Measurements from ENCODE around the gene CYP4F8. TPM values are rescaled to one million over a fixed set of nuclear protein-coding genes. Genes with fewer than 3 reads are reported as not detected.

Gene CYP4F8
- total and polyA plus RNA-seq, 2 donors (not counting 1 experiment from before 2014, with no cell fraction given) = not detected

- H3K79me2 ChIP-seq (ENCODE audit: control insufficient read depth, insufficient read depth, low read length) = no peaks in the 10 kb centered on the region
- no peaks in the 10 kb centered on the region for H3K36me3 ChIP-seq (replicated peaks in 1 of 2; ENCODE audit: control extremely low read depth in 1 of 2, control insufficient read depth in 1 of 2, extremely low read depth in 1 of 2, insufficient read depth in 2 of 2, low read length in 1 of 2)
- Mint-ChIP-seq H3K27me3 (peaks cover 34% of the 10 kb centered on the region), H3K4me3 (no peak overlapping the region), H3K27ac (no peak overlapping the region), H3K4me1 (peaks cover 7% of the 10 kb centered on the region), H3K9me3 (ENCODE audit: insufficient read depth) (peaks cover 2% of the 10 kb centered on the region)
- H3K4me3 ChIP-seq (ENCODE audit: control extremely low read depth in 1 of 5, extremely low read depth in 1 of 5, insufficient read depth in 1 of 5, low read depth in 2 of 5, low read length in 4 of 5) = no peak overlapping the region
- H4K20me1 ChIP-seq (ENCODE audit: control insufficient read depth, insufficient read depth, low read length, poor library complexity, severe bottlenecking) = no peaks in the 10 kb centered on the region
- peaks cover 0 to 13% (median 0%) of the 10 kb centered on the region in 3 donors for H3K9me3 ChIP-seq (ENCODE audit: control extremely low read depth in 1 of 3, control insufficient read depth in 2 of 3, insufficient read depth in 1 of 3, low read length in 2 of 3)
- TF ChIP-seq EZH2 (IDR thresholded peaks at IDR 0.05; ENCODE audit: borderline replicate concordance, insufficient read depth, low read depth, low read length, poor library complexity, severe bottlenecking) = no peak
- TF ChIP-seq, protein P1, sequence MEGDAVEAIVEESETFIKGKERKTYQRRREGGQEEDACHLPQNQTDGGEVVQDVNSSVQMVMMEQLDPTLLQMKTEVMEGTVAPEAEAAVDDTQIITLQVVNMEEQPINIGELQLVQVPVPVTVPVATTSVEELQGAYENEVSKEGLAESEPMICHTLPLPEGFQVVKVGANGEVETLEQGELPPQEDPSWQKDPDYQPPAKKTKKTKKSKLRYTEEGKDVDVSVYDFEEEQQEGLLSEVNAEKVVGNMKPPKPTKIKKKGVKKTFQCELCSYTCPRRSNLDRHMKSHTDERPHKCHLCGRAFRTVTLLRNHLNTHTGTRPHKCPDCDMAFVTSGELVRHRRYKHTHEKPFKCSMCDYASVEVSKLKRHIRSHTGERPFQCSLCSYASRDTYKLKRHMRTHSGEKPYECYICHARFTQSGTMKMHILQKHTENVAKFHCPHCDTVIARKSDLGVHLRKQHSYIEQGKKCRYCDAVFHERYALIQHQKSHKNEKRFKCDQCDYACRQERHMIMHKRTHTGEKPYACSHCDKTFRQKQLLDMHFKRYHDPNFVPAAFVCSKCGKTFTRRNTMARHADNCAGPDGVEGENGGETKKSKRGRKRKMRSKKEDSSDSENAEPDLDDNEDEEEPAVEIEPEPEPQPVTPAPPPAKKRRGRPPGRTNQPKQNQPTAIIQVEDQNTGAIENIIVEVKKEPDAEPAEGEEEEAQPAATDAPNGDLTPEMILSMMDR (IDR thresholded peaks at IDR 0.05) = no peak
- peaks cover 0 to 16% (median 5%) of the 10 kb centered on the region in 4 experiments for H3K27me3 ChIP-seq (replicated peaks in 1 of 4; ENCODE audit: control extremely low read depth in 1 of 4, control insufficient read depth in 3 of 4, insufficient read depth in 4 of 4, low read length in 3 of 4)
- no peak overlapping the region for H3K27ac ChIP-seq (ENCODE audit: low read length in 2 of 2)
- intact Hi-C loops (cut with micrococcal nuclease) = no loop called here
- no peak overlapping the region for H2AFZ ChIP-seq (ENCODE audit: insufficient read depth, low read depth, low read length, poor library complexity, severe bottlenecking)
- ChIA-PET CTCF (interaction anchor here (0.7 kb wide), 1 partner anchor 387 kb away, joined by 3 read pairs; no protein-coding TSS in a partner anchor), POLR2A (no interaction called here)
- WGBS (ENCODE audit: insufficient coverage) = no CpG with 5 or more reads among the region's 1 CpG
- no peak for ATAC-seq (ENCODE audit: low read depth)
- no peak for DNase-seq
- no peak overlapping the region for H3K9ac ChIP-seq (ENCODE audit: low read length)
- H3K4me1 ChIP-seq (ENCODE audit: control insufficient read depth in 2 of 2, insufficient read depth in 2 of 2, low read length in 2 of 2) = peaks cover 5 to 9% of the 10 kb centered on the region in 2 donors
- H3K4me2 ChIP-seq (replicated peaks; ENCODE audit: low read depth, low read length, poor library complexity, severe bottlenecking) = no peak overlapping the region
These were observed 26.8 kb upstream of the CYP4F8 start for GRCh38 chr19:15588265-15588664.

GRCh38 chr19:15589760-15590451, 25.1 kb upstream of the CYP4F8 start:
- whole genome bisulfite sequencing (ENCODE audit: insufficient coverage) = 82% methylated on average over 5 of the region's 5 CpGs
- H3K27me3 Mint-ChIP-seq = peaks cover 44% of the 10 kb centered on the region

More at GRCh38 chr19:15589760-15590451, 25.1 kb upstream of the CYP4F8 start:
- ChIA-PET POLR2A (no interaction called here), CTCF (no interaction called here)
- no peak for DNase-seq
- no peak overlapping the region for H3K27ac Mint-ChIP-seq
- H3K4me3 ChIP-seq (ENCODE audit: control extremely low read depth in 1 of 5, extremely low read depth in 1 of 5, insufficient read depth in 1 of 5, low read depth in 2 of 5, low read length in 4 of 5) = no peak overlapping the region
- H3K9ac ChIP-seq (ENCODE audit: low read length) = no peak overlapping the region
- intact Hi-C loops (cut with micrococcal nuclease) = no loop called here
- H4K20me1 ChIP-seq (ENCODE audit: control insufficient read depth, insufficient read depth, low read length, poor library complexity, severe bottlenecking) = no peaks in the 10 kb centered on the region
- H3K36me3 ChIP-seq (replicated peaks in 1 of 2; ENCODE audit: control extremely low read depth in 1 of 2, control insufficient read depth in 1 of 2, extremely low read depth in 1 of 2, insufficient read depth in 2 of 2, low read length in 1 of 2) = no peaks in the 10 kb centered on the region
- TF ChIP-seq EZH2 (IDR thresholded peaks at IDR 0.05; ENCODE audit: borderline replicate concordance, insufficient read depth, low read depth, low read length, poor library complexity, severe bottlenecking) = no peak
- TF ChIP-seq, protein P1 (IDR thresholded peaks at IDR 0.05) = no peak
- no peak overlapping the region for H2AFZ ChIP-seq (ENCODE audit: insufficient read depth, low read depth, low read length, poor library complexity, severe bottlenecking)
- H3K4me2 ChIP-seq (replicated peaks; ENCODE audit: low read depth, low read length, poor library complexity, severe bottlenecking) = no peak overlapping the region
- peaks cover 0 to 1% of the 10 kb centered on the region in 2 donors for H3K4me1 ChIP-seq (ENCODE audit: control insufficient read depth in 2 of 2, insufficient read depth in 2 of 2, low read length in 2 of 2)
- peaks cover 2% of the 10 kb centered on the region for H3K9me3 Mint-ChIP-seq (ENCODE audit: insufficient read depth)
- H3K9me3 ChIP-seq (ENCODE audit: control extremely low read depth in 1 of 3, control insufficient read depth in 2 of 3, insufficient read depth in 1 of 3, low read length in 2 of 3) = peaks cover 0 to 6% (median 0%) of the 10 kb centered on the region in 3 donors
- H3K4me1 Mint-ChIP-seq = peaks cover 2% of the 10 kb centered on the region
- H3K4me3 Mint-ChIP-seq = no peak overlapping the region
- no peak overlapping the region for H3K27ac ChIP-seq (ENCODE audit: low read length in 2 of 2)
- no peaks in the 10 kb centered on the region for H3K79me2 ChIP-seq (ENCODE audit: control insufficient read depth, insufficient read depth, low read length)
- no peak for ATAC-seq (ENCODE audit: low read depth)
- peaks cover 0 to 9% (median under 1%) of the 10 kb centered on the region in 4 experiments for H3K27me3 ChIP-seq (replicated peaks in 1 of 4; ENCODE audit: control extremely low read depth in 1 of 4, control insufficient read depth in 3 of 4, insufficient read depth in 4 of 4, low read length in 3 of 4)

All from B cell (primary cell).